H9 (cell line): Measurements from ENCODE around the gene PLCB1. TPM values are rescaled to one million over a fixed set of nuclear protein-coding genes. Genes with fewer than 3 reads are reported as not detected.

Source experiments
- DNase-seq: peaks from one replicate; pipeline ENCODE4 v3.0.0-alpha.2; 2017
- H2AFZ ChIP-seq: one replicate; pipeline ENCODE4 v1.6.1; 2013; ENCODE audit warnings: mild to moderate bottlenecking, low read length, control low read depth, moderate library complexity
- H2AK5ac ChIP-seq: 2 replicates; pipeline ENCODE4 v1.6.1; 2013; ENCODE audit warnings: low read length, control low read depth, mixed read lengths; ENCODE audit not compliant: insufficient read length
- H2BK120ac ChIP-seq: one replicate; pipeline ENCODE4 v1.6.1; 2013; ENCODE audit warnings: low read depth, mild to moderate bottlenecking, low read length, control low read depth, inconsistent platforms; ENCODE audit not compliant: poor library complexity, severe bottlenecking
- H2BK12ac ChIP-seq: 2 replicates; pipeline ENCODE4 v1.6.1; 2013; ENCODE audit warnings: low read length, control low read depth, mixed read lengths, low read depth; ENCODE audit not compliant: insufficient read length
- H2BK15ac ChIP-seq: 2 replicates; pipeline ENCODE4 v1.6.1; 2013; ENCODE audit warnings: low read depth, low read length, control low read depth
- H2BK20ac ChIP-seq: one replicate; pipeline ENCODE4 v1.6.1; 2013; ENCODE audit warnings: low read depth, mild to moderate bottlenecking, low read length, control low read depth, inconsistent platforms; ENCODE audit not compliant: poor library complexity, severe bottlenecking
- H2BK5ac ChIP-seq: 2 replicates; pipeline ENCODE4 v1.6.1; 2013; ENCODE audit warnings: low read length, control low read depth, mixed read lengths; ENCODE audit not compliant: insufficient read length
- H3K14ac ChIP-seq: 2 replicates; pipeline ENCODE4 v1.6.1; 2013; ENCODE audit warnings: low read length, control low read depth; ENCODE audit not compliant: insufficient read depth
- H3K18ac ChIP-seq: 2 replicates; pipeline ENCODE4 v1.6.1; 2013; ENCODE audit warnings: low read depth, mild to moderate bottlenecking, mixed read lengths, low read length, control low read depth; ENCODE audit not compliant: insufficient read length
- H3K23ac ChIP-seq: 2 replicates; pipeline ENCODE4 v1.6.1; 2013; ENCODE audit warnings: low read length, control low read depth, mixed read lengths, low read depth; ENCODE audit not compliant: insufficient read length
- H3K23me2 ChIP-seq: 2 replicates; pipeline ENCODE4 v1.6.1; 2013; ENCODE audit warnings: low read depth, mild to moderate bottlenecking, mixed read lengths, low read length, control low read depth; ENCODE audit not compliant: insufficient read length, poor library complexity, severe bottlenecking
- H3K27ac ChIP-seq: 2 replicates; pipeline ENCODE4 v1.5.1; 2013; ENCODE audit warnings: low read length, control low read depth, mixed read lengths, low read depth; ENCODE audit not compliant: insufficient read length
- H3K27me3 ChIP-seq: 2 replicates; pipeline ENCODE4 v1.6.1; 2013; ENCODE audit warnings: low read length, control low read depth, inconsistent platforms; ENCODE audit not compliant: insufficient read depth
- H3K4ac ChIP-seq: 2 replicates; pipeline ENCODE4 v1.6.1; 2013; ENCODE audit warnings: low read depth, mild to moderate bottlenecking, control low read depth, inconsistent platforms, low read length, moderate library complexity
- H3K4me1 ChIP-seq: 2 replicates; pipeline ENCODE4 v1.6.1; 2013; ENCODE audit warnings: low read length, control low read depth, inconsistent platforms; ENCODE audit not compliant: insufficient read depth
- H3K4me2 ChIP-seq: 2 replicates; pipeline ENCODE4 v1.6.1; 2013; ENCODE audit warnings: low read length, control low read depth, mixed read lengths; ENCODE audit not compliant: insufficient read length, insufficient read depth
- H3K56ac ChIP-seq: 2 replicates; pipeline ENCODE4 v1.6.1; 2013; ENCODE audit warnings: low read depth, mild to moderate bottlenecking, mixed read lengths, low read length, control low read depth; ENCODE audit not compliant: insufficient read length
- H3K79me1 ChIP-seq: 2 replicates; pipeline ENCODE4 v1.6.1; 2013; ENCODE audit warnings: low read depth, mild to moderate bottlenecking, moderate library complexity, low read length, control low read depth, inconsistent platforms; ENCODE audit not compliant: insufficient read depth, poor library complexity, severe bottlenecking
- H3K79me2 ChIP-seq: 2 replicates; pipeline ENCODE4 v1.6.1; 2013; ENCODE audit warnings: low read length, control low read depth, inconsistent platforms; ENCODE audit not compliant: insufficient read depth
- H3K9ac ChIP-seq: 2 replicates; pipeline ENCODE4 v1.6.1; 2013; ENCODE audit warnings: low read length, control low read depth, mixed read lengths; ENCODE audit not compliant: insufficient read length; ENCODE audit errors: extremely low read depth
- H3K9me3 ChIP-seq: one replicate; pipeline ENCODE4 v1.6.1; 2013; ENCODE audit warnings: low read depth, low read length, inconsistent platforms; ENCODE audit not compliant: control insufficient read depth
- H3T11ph ChIP-seq: one replicate; pipeline ENCODE4 v1.6.1; 2013; ENCODE audit warnings: mild to moderate bottlenecking, low read length, control low read depth, inconsistent platforms
- H4K20me1 ChIP-seq: one replicate; pipeline ENCODE4 v1.6.1; 2013; ENCODE audit not compliant: control insufficient read depth, insufficient read length, insufficient read depth
- H4K5ac ChIP-seq: 2 replicates; pipeline ENCODE4 v1.6.1; 2013; ENCODE audit warnings: low read depth, mild to moderate bottlenecking, mixed read lengths, low read length, control low read depth; ENCODE audit not compliant: insufficient read length
- H4K8ac ChIP-seq: replicated peaks from 2 replicates; pipeline ENCODE4 v1.6.1; 2013; ENCODE audit warnings: low read length, control low read depth, mixed read lengths, low read depth; ENCODE audit not compliant: insufficient read length
- H4K91ac ChIP-seq: 2 replicates; pipeline ENCODE4 v1.6.1; 2013; ENCODE audit warnings: low read depth, mild to moderate bottlenecking, moderate library complexity, mixed read lengths, low read length, control low read depth; ENCODE audit not compliant: insufficient read length
- H3K27ac Mint-ChIP-seq, 3 experiments: 2 replicates in 2 of 3; 3 replicates in 1 of 3; pipeline ENCODE4 v1.8.0; 2020 to 2021; ENCODE audit warnings: mixed read lengths in 3 of 3, mild to moderate bottlenecking in 1 of 3, moderate library complexity in 1 of 3
- H3K27me3 Mint-ChIP-seq: 2 replicates; pipeline ENCODE4 v1.8.0; 2021; ENCODE audit warnings: low read depth, mild to moderate bottlenecking, moderate library complexity, mixed read lengths
- H3K36me3 Mint-ChIP-seq, 3 experiments: 2 replicates in 2 of 3; 3 replicates in 1 of 3; pipeline ENCODE4 v1.8.0; 2020 to 2021; ENCODE audit warnings: low read depth in 3 of 3, mixed read lengths in 3 of 3; ENCODE audit not compliant: insufficient read depth in 1 of 3
- H3K4me1 Mint-ChIP-seq, 2 experiments: 2 replicates each; pipeline ENCODE4 v1.8.0; 2020; ENCODE audit warnings: mixed read lengths in 2 of 2
- H3K4me3 Mint-ChIP-seq, 2 experiments: 2 replicates in 1 of 2; 3 replicates in 1 of 2; pipeline ENCODE4 v1.8.0; 2020 to 2021; ENCODE audit warnings: mild to moderate bottlenecking in 2 of 2, mixed read lengths in 2 of 2, moderate library complexity in 1 of 2
- H3K9me3 Mint-ChIP-seq, 2 experiments: 2 replicates in 1 of 2; 3 replicates in 1 of 2; pipeline ENCODE4 v1.8.0; 2020; ENCODE audit warnings: mild to moderate bottlenecking in 2 of 2, mixed read lengths in 2 of 2, moderate library complexity in 1 of 2
- CTCF ChIP-seq: fragments of 200-600 bp; sonication (generic); conservative IDR thresholded peaks from 3 replicates; pipeline ENCODE4 v1.8.0; 2021; ENCODE audit warnings: antibody characterized with exemption, mild to moderate bottlenecking
- WGBS: extraction: QIAGEN DNeasy Blood & Tissue Kit; methylation state at CpG from one replicate; pipeline ENCODE4 v1.1.7; 2013; ENCODE audit warnings: missing lambda C conversion rate, low lambda C conversion rate, mixed read lengths; ENCODE audit not compliant: insufficient read length; ENCODE audit errors: extremely low coverage; 5-methylcytosine and 5-hydroxymethylcytosine counted together
- total RNA-seq: library from RNA; stranded (reverse); gene quantifications from 2 replicates; pipeline ENCODE4 v1.2.1, GENCODE V29; 2021

The PLCB1 gene
- total RNA-seq, 1 experiment from 2014 or later, result 11.5 TPM

DNA sequence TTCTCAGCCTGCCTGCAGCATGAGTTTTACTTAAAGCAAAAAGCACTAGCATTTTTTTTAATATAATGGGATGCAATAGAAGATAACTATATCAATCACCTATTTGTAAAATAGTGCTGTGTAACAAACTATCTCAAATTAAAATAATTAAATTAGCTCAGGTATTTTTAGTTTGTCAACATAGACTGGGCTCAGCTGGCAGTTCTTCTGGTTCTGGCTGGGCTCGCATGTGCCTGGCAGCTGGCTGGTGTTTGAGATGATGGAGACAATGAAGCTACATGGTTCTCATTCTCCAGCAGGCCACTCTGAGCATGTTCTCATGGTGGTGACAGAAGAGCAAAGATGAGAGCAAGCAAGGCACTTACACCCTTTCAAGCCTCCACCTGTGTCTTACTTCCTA lies 181.0 kb downstream of the PLCB1 start:
- Histone ChIP-seq H3T11ph (no peak overlapping the region), H3K9ac (no peak overlapping the region), H3K23ac (no peak overlapping the region), H4K91ac (no peak overlapping the region), H2BK5ac (no peak overlapping the region), H3K79me2 (no peaks in the 10 kb centered on the region), H4K8ac (no peak overlapping the region), H3K27me3 (no peaks in the 10 kb centered on the region), H2BK120ac (no peak overlapping the region), H2BK15ac (no peak overlapping the region), H3K79me1 (no peaks in the 10 kb centered on the region), H3K4me2 (no peak overlapping the region), H3K9me3 (no peaks in the 10 kb centered on the region), H3K14ac (no peak overlapping the region), H3K4ac (no peak overlapping the region), H3K4me1 (peaks cover 3% of the 10 kb centered on the region), H2BK20ac (no peak overlapping the region), H2AK5ac (no peak overlapping the region), H3K56ac (no peak overlapping the region), H3K18ac (no peak overlapping the region), H3K27ac (no peak overlapping the region), H2BK12ac (no peak overlapping the region), H4K20me1 (no peaks in the 10 kb centered on the region), H2AFZ (no peak overlapping the region), H4K5ac (no peak overlapping the region), H3K23me2 (no peaks in the 10 kb centered on the region)
- no peak for DNase-seq
- no peaks in the 10 kb centered on the region for H3K27me3 Mint-ChIP-seq
- no peaks in the 10 kb centered on the region for H3K9me3 Mint-ChIP-seq
- no peak overlapping the region for H3K4me3 Mint-ChIP-seq
- WGBS, result no CpG with 5 or more reads among the region's 1 CpG
- no peaks in the 10 kb centered on the region; a peak in 1 of 7 replicates for H3K36me3 Mint-ChIP-seq
- H3K27ac Mint-ChIP-seq, result no peak overlapping the region
- no peak for TF ChIP-seq CTCF
- peaks cover 15 to 24% of the 10 kb centered on the region in 2 experiments for H3K4me1 Mint-ChIP-seq
